Left ventricle myocardium inferior (tissue), 1 donor: Measurements from ENCODE around the gene SLC26A9. TPM values are rescaled to one million over a fixed set of nuclear protein-coding genes. Genes with fewer than 3 reads are reported as not detected.

ENCODE experiments used
- DNase-seq: peaks from one replicate; pipeline ENCODE4 v3.0.0-alpha.2; 2020
- H3K27ac ChIP-seq: fragments of 200-600 bp; replicated peaks from 2 replicates; pipeline ENCODE4 v1.8.0; 2021
- H3K27me3 ChIP-seq: fragments of 200-600 bp; 2 replicates; pipeline ENCODE4 v1.8.0; 2021; ENCODE audit warnings: low read depth
- H3K36me3 ChIP-seq: fragments of 200-600 bp; 2 replicates; pipeline ENCODE4 v1.8.0; 2021
- H3K4me1 ChIP-seq: fragments of 200-600 bp; 2 replicates; pipeline ENCODE4 v1.8.0; 2021
- H3K4me3 ChIP-seq: fragments of 200-600 bp; 2 replicates; pipeline ENCODE4 v1.8.0; 2021; ENCODE audit warnings: mild to moderate bottlenecking, moderate library complexity
- H3K9me3 ChIP-seq: fragments of 200-600 bp; replicated peaks from 2 replicates; pipeline ENCODE4 v1.8.0; 2021
- CTCF ChIP-seq: fragments of 200-600 bp; IDR thresholded peaks from 2 replicates; pipeline ENCODE4 v1.8.0; 2021; ENCODE audit warnings: antibody characterized with exemption, mild to moderate bottlenecking, borderline replicate concordance
- intact Hi-C: fragments of 100-400 bp; cut with micrococcal nuclease; formaldehyde crosslinking; loops from one replicate; pipeline ENCODE4 v1.11.0; 2022
- total RNA-seq: library from RNA; stranded (reverse); fragmentation: NEBNext Ultra II Directional; extraction: Animal tissue kit (Norgen Biotek cat#: 25700); gene quantifications from one replicate; pipeline ENCODE4 v1.2.1, GENCODE V29; 2021
- donor health status: DM: no; HTN: yes; CAD: no; lungs with severe emphysema.

Gene SLC26A9
- total RNA-seq, 1 donor from 2014 or later, result 35.2 TPM

GRCh38 chr1:205967554-205968335 lies 24.5 kb upstream of the SLC26A9 start:
- DNase-seq, result no peak
- intact Hi-C loops, result loop anchor here (5.0 kb wide), 1 partner anchor 170 kb away; no protein-coding TSS in a partner anchor
- Histone ChIP-seq H3K4me1 (peaks cover 21% of the 10 kb centered on the region), H3K36me3 (no peaks in the 10 kb centered on the region), H3K9me3 (no peaks in the 10 kb centered on the region), H3K27ac (no peak overlapping the region), H3K4me3 (no peak overlapping the region), H3K27me3 (no peaks in the 10 kb centered on the region)
- no peak for TF ChIP-seq CTCF

GRCh38 chr1:205965036-205965884 lies 22.0 kb upstream of the SLC26A9 start:
- intact Hi-C loops, result loop anchor here (5.0 kb wide), 1 partner anchor 168 kb away; no protein-coding TSS in a partner anchor
- Histone ChIP-seq H3K27ac (no peak overlapping the region), H3K9me3 (no peaks in the 10 kb centered on the region), H3K27me3 (no peaks in the 10 kb centered on the region), H3K36me3 (no peaks in the 10 kb centered on the region), H3K4me3 (no peak overlapping the region), H3K4me1 (peaks cover 19% of the 10 kb centered on the region)
- no peak for TF ChIP-seq CTCF
- no peak for DNase-seq

- Histone ChIP-seq H3K27me3 (peaks cover 3% of the 10 kb centered on the region), H3K4me3 (no peak overlapping the region), H3K27ac (no peak overlapping the region), H3K9me3 (no peaks in the 10 kb centered on the region), H3K36me3 (no peaks in the 10 kb centered on the region), H3K4me1 (peaks cover 19% of the 10 kb centered on the region)
- intact Hi-C loops, result no loop called here
- DNase-seq, result no peak
- no peak for TF ChIP-seq CTCF
These were observed 20.3 kb upstream of the SLC26A9 start for GRCh38 chr1:205963352-205964155.

- Histone ChIP-seq H3K36me3 (no peaks in the 10 kb centered on the region), H3K27me3 (peaks cover 4% of the 10 kb centered on the region), H3K4me3 (no peak overlapping the region), H3K9me3 (no peaks in the 10 kb centered on the region), H3K27ac (no peak overlapping the region), H3K4me1 (peaks cover 19% of the 10 kb centered on the region)
- no peak for DNase-seq
- intact Hi-C loops, result no loop called here
- no peak for TF ChIP-seq CTCF
These were observed 19.6 kb upstream of the SLC26A9 start for GRCh38 chr1:205962821-205963221.
